Thyroid gland (tissue), 4 donors: Measurements from ENCODE around the gene CYP27B1.

Source experiments
- CTCF ChIP-seq, 6 experiments: fragments of 200-600 bp in 3 of 6; fragments of 450-650 bp in 3 of 6; sonication (generic) in 3 of 6; IDR thresholded peaks; one replicate each; pipeline ENCODE4 v1.5.1; 2016 to 2019; ENCODE audit warnings: antibody characterized with exemption in 6 of 6, mild to moderate bottlenecking in 2 of 6, inconsistent platforms in 1 of 6, moderate library complexity in 1 of 6
- POLR2A ChIP-seq, 2 donors: fragments of 450-650 bp; IDR thresholded peaks; one replicate each; pipeline ENCODE4 v1.6.1; 2017; ENCODE audit warnings: antibody characterized with exemption in 2 of 2, mild to moderate bottlenecking in 2 of 2, moderate library complexity in 1 of 2

DNA sequence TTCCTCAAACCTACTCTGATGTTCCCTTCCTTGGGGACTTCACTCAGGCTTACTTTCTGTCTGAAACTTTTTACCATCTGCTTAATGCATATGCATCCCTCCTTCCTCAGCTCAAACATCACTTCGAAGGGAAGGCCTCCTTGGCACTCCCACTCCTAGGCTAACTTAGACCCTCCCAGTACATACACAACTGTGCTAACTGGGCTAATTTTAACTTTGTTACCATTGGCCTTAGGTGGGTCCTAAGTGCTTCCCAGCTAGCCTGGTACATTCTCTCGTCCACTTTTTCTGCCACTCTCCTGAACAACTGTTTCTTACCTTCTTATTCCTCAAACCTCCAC lies 9.3 kb upstream of the CYP27B1 start:
- TF ChIP-seq CTCF (IDR thresholded peaks at IDR 0.05) (no peak), POLR2A (IDR thresholded peaks at IDR 0.05) (no peak)
